IMR-90 (cell line): ENCODE measurements around the gene GPHB5. TPM values are rescaled to one million over a fixed set of nuclear protein-coding genes. Genes with fewer than 3 reads are reported as not detected.

ENCODE experiments used
- ATAC-seq: fragments of 200-7000 bp; cut with Tn5 transposase; 2 replicates; pipeline ENCODE4 v1.9.1; 2020; ENCODE audit warnings: low read depth, mild to moderate bottlenecking, moderate library complexity
- BruUV-seq: library from RNA; stranded (reverse); fragments of 400-500 nt; replicated peaks from 2 replicates; lab custom pipeline; 2021; lab: Mats Ljungman, UMichigan
- CTCF ChIA-PET: fragments of 300-600 bp; formaldehyde crosslinking; extraction: SDS; loops from one replicate; lab custom pipeline; 2021; ENCODE audit warnings: antibody characterized with exemption; lab: Yijun Ruan, JAX
- POLR2A ChIA-PET: fragments of 300-600 bp; sonication (Branson Sonifier 250); formaldehyde crosslinking; loops from one replicate; lab custom pipeline; 2022; ENCODE audit warnings: antibody characterized with exemption; ENCODE audit not compliant: unreplicated experiment; lab: Charles Lee
- DNase-seq: peaks from one replicate; pipeline ENCODE4 v3.0.0; 2013
- H2AFZ ChIP-seq: replicated peaks from 2 replicates; pipeline ENCODE3; 2013; ENCODE audit warnings: low read length, mild to moderate bottlenecking; ENCODE audit not compliant: poor library complexity
- H2AK5ac ChIP-seq: 2 replicates; pipeline ENCODE4 v1.6.1; 2013; ENCODE audit warnings: low read depth, low read length, inconsistent platforms
- H2AK9ac ChIP-seq: replicated peaks from 2 replicates; pipeline ENCODE3; 2013; ENCODE audit warnings: mild to moderate bottlenecking, low read depth, low read length, moderate library complexity; ENCODE audit not compliant: poor library complexity
- H2BK120ac ChIP-seq: 2 replicates; pipeline ENCODE4 v1.6.1; 2013; ENCODE audit warnings: low read depth, low read length, inconsistent platforms
- H2BK15ac ChIP-seq: 3 replicates; pipeline ENCODE4 v1.6.1; 2013; ENCODE audit warnings: low read depth, low read length, inconsistent platforms
- H2BK20ac ChIP-seq: 2 replicates; pipeline ENCODE4 v1.6.1; 2013; ENCODE audit warnings: low read depth, mild to moderate bottlenecking, inconsistent platforms, low read length, moderate library complexity
- H2BK5ac ChIP-seq: 2 replicates; pipeline ENCODE4 v1.6.1; 2013; ENCODE audit warnings: mild to moderate bottlenecking, low read depth, low read length, inconsistent platforms; ENCODE audit not compliant: poor library complexity, severe bottlenecking
- H3K14ac ChIP-seq: replicated peaks from 2 replicates; pipeline ENCODE4 v1.6.1; 2013; ENCODE audit warnings: low read depth, low read length, inconsistent platforms
- H3K18ac ChIP-seq: 2 replicates; pipeline ENCODE4 v1.6.1; 2013; ENCODE audit warnings: low read depth, low read length, control low read depth
- H3K23ac ChIP-seq: 2 replicates; pipeline ENCODE4 v1.6.1; 2013; ENCODE audit warnings: low read depth, low read length, inconsistent platforms
- H3K27ac ChIP-seq: 2 replicates; pipeline ENCODE4 v1.5.1; 2013; ENCODE audit warnings: mild to moderate bottlenecking, control low read depth, low read length; ENCODE audit not compliant: insufficient read depth
- H3K27me3 ChIP-seq: 2 replicates; pipeline ENCODE4 v1.6.1; 2013; ENCODE audit warnings: low read length; ENCODE audit not compliant: control insufficient read depth, insufficient read depth
- H3K36me3 ChIP-seq: 2 replicates; pipeline ENCODE4 v1.6.1; 2013; ENCODE audit warnings: low read length, mixed read lengths; ENCODE audit not compliant: control insufficient read depth, insufficient read depth
- H3K4ac ChIP-seq: 2 replicates; pipeline ENCODE4 v1.6.1; 2013; ENCODE audit warnings: low read depth, low read length, inconsistent platforms
- H3K4me1 ChIP-seq: 2 replicates; pipeline ENCODE4 v1.6.1; 2013; ENCODE audit warnings: low read length, mixed read lengths; ENCODE audit not compliant: control insufficient read depth, insufficient read depth
- H3K4me2 ChIP-seq: 2 replicates; pipeline ENCODE4 v1.6.1; 2013; ENCODE audit warnings: low read depth, mild to moderate bottlenecking, control low read depth, low read length, moderate library complexity
- H3K4me3 ChIP-seq: 2 replicates; pipeline ENCODE4 v1.5.1; 2013; ENCODE audit warnings: low read depth, mild to moderate bottlenecking, control low read depth, low read length, moderate library complexity; ENCODE audit not compliant: insufficient read depth
- H3K56ac ChIP-seq: 2 replicates; pipeline ENCODE4 v1.6.1; 2013; ENCODE audit warnings: low read length, inconsistent platforms; ENCODE audit not compliant: insufficient read depth; ENCODE audit errors: extremely low read depth
- H3K79me1 ChIP-seq, 2 experiments: 2 replicates each; pipeline ENCODE4 v1.6.1; 2013; ENCODE audit warnings: low read length in 2 of 2, inconsistent platforms in 1 of 2, low read depth in 1 of 2
- H3K9ac ChIP-seq: 2 replicates; pipeline ENCODE4 v1.6.1; 2013; ENCODE audit warnings: low read depth, low read length, control low read depth
- H3K9me1 ChIP-seq: 2 replicates; pipeline ENCODE4 v1.6.1; 2013; ENCODE audit warnings: low read length, inconsistent platforms; ENCODE audit not compliant: insufficient read depth
- H3K9me3 ChIP-seq: 2 replicates; pipeline ENCODE4 v1.6.1; 2013; ENCODE audit warnings: low read length; ENCODE audit not compliant: control insufficient read depth, insufficient read depth
- H4K20me1 ChIP-seq: 2 replicates; pipeline ENCODE4 v1.6.1; 2013; ENCODE audit warnings: low read length, inconsistent platforms; ENCODE audit not compliant: insufficient read depth
- H4K5ac ChIP-seq: 2 replicates; pipeline ENCODE4 v1.6.1; 2013; ENCODE audit warnings: mild to moderate bottlenecking, low read depth, low read length, control low read depth
- H4K8ac ChIP-seq, 2 experiments: 2 replicates each; pipeline ENCODE4 v1.6.1; 2013; ENCODE audit warnings: low read depth in 2 of 2, low read length in 2 of 2, control low read depth in 1 of 2, inconsistent platforms in 1 of 2
- H4K91ac ChIP-seq: 2 replicates; pipeline ENCODE4 v1.6.1; 2013; ENCODE audit warnings: low read depth, low read length, inconsistent platforms; ENCODE audit not compliant: insufficient read depth
- BHLHE40 ChIP-seq: fragments of 150-350 bp; IDR thresholded peaks from 2 replicates; pipeline ENCODE4 v1.6.1; 2016; ENCODE audit warnings: mild to moderate bottlenecking, low read depth, low read length
- CEBPB ChIP-seq: IDR thresholded peaks from 2 replicates; pipeline ENCODE4 v1.6.1; 2012; ENCODE audit warnings: low read depth, low read length, improper control_type of control experiment
- CHD1 ChIP-seq: IDR thresholded peaks from 2 replicates; pipeline ENCODE4 v1.6.1; 2012; ENCODE audit warnings: low read depth, low read length, improper control_type of control experiment
- CTCF ChIP-seq: conservative IDR thresholded peaks from 2 replicates; pipeline ENCODE4 v1.5.1; 2012; ENCODE audit warnings: mild to moderate bottlenecking, low read depth, low read length, improper control_type of control experiment
- FOS ChIP-seq: fragments of 150-350 bp; IDR thresholded peaks from 2 replicates; pipeline ENCODE4 v1.6.1; 2016; ENCODE audit warnings: low read depth, low read length
- MAFK ChIP-seq: IDR thresholded peaks from 2 replicates; pipeline ENCODE4 v1.6.1; 2012; ENCODE audit warnings: low read depth, low read length, improper control_type of control experiment
- MAZ ChIP-seq: IDR thresholded peaks from 2 replicates; pipeline ENCODE4 v1.6.1; 2012; ENCODE audit warnings: low read depth, mild to moderate bottlenecking, low read length, improper control_type of control experiment, moderate library complexity, borderline replicate concordance
- MXI1 ChIP-seq: IDR thresholded peaks from 2 replicates; pipeline ENCODE4 v1.6.1; 2012; ENCODE audit warnings: low read depth, mild to moderate bottlenecking, low read length, moderate library complexity, borderline replicate concordance
- NFE2L2 ChIP-seq: fragments of 150-350 bp; IDR thresholded peaks from 2 replicates; pipeline ENCODE4 v1.6.1; 2016; ENCODE audit warnings: low read depth, mild to moderate bottlenecking, low read length
- POLR2A ChIP-seq: IDR thresholded peaks from 2 replicates; pipeline ENCODE4 v1.6.1; 2012; ENCODE audit warnings: mild to moderate bottlenecking, low read depth, low read length
- RFX5 ChIP-seq: IDR thresholded peaks from 2 replicates; pipeline ENCODE4 v1.8.0; 2012; ENCODE audit warnings: low read depth, mild to moderate bottlenecking, low read length, moderate library complexity
- SMC3 ChIP-seq: fragments of 150-350 bp; IDR thresholded peaks from 2 replicates; pipeline ENCODE4 v1.6.1; 2016; ENCODE audit warnings: low read depth, mild to moderate bottlenecking, antibody characterized with exemption, low read length, moderate library complexity
- USF2 ChIP-seq: fragments of 150-350 bp; IDR thresholded peaks from 2 replicates; pipeline ENCODE4 v1.6.1; 2017; ENCODE audit warnings: mild to moderate bottlenecking, antibody characterized with exemption, low read length, low read depth
- WGBS, 2 experiments: methylation state at CpG; one replicate each; pipeline versions ENCODE4 v1.1.5 to v1.1.7; 2013; ENCODE audit warnings: missing lambda C conversion rate in 2 of 2; ENCODE audit not compliant: insufficient read length in 1 of 2; ENCODE audit errors: extremely low coverage in 2 of 2; 5-methylcytosine and 5-hydroxymethylcytosine counted together
- dilution Hi-C: fragments of 300-500 bp; cut with HindIII; formaldehyde crosslinking; loops from one replicate; pipeline ENCODE4 v1.14.3; 2018; ENCODE audit warnings: low sequenced_read_pairs; ENCODE audit not compliant: unreplicated experiment
- in situ Hi-C: fragments of 300-500 bp; cut with MboI; formaldehyde crosslinking; loops from 3 replicates; pipeline ENCODE4 v1.14.3; 2019; ENCODE audit warnings: low sequenced_read_pairs, inconsistent platforms, mixed read lengths
- intact Hi-C: fragments of 100-400 bp; cut with micrococcal nuclease; formaldehyde crosslinking; loops from 2 replicates; pipeline ENCODE4 v1.10.0; 2022
- polyA plus RNA-seq, 3 experiments: library from polyadenylated mRNA; depleted of rRNA; stranded (reverse); fragments of >200 nt; gene quantifications; 2 replicates each; pipeline ENCODE4 v1.2.3, GENCODE V29; 2012; ENCODE audit warnings: low replicate concordance in 1 of 3
- total RNA-seq: library from RNA; depleted of rRNA; stranded (reverse); fragments of >200 nt; gene quantifications from 2 replicates; pipeline ENCODE4 v1.2.3, GENCODE V29; 2012

GPHB5 gene
- total and polyA plus RNA-seq, 2 of the 4 experiments (the other 2 are of a cell fraction): not detected

- no peak overlapping the region for H2BK20ac ChIP-seq
- no peak overlapping the region for H3K18ac ChIP-seq
- H3K4me1 ChIP-seq: no peaks in the 10 kb centered on the region
- in situ Hi-C loops: no loop called here
- no peak overlapping the region for H2BK120ac ChIP-seq
- H4K8ac ChIP-seq: no peak overlapping the region
- no peak overlapping the region for H2BK5ac ChIP-seq
- H3K23ac ChIP-seq: no peak overlapping the region
- no peak overlapping the region for H2AK5ac ChIP-seq
- DNase-seq (no peak), ATAC-seq (no peak)
- no peak overlapping the region for H4K5ac ChIP-seq
- H3K27me3 ChIP-seq: no peaks in the 10 kb centered on the region
- H3K4me2 ChIP-seq: no peak overlapping the region
- no peak overlapping the region for H3K56ac ChIP-seq
- ChIA-PET CTCF (no interaction called here), POLR2A (no interaction called here)
- no peak for TF ChIP-seq MXI1
- no peak for TF ChIP-seq CHD1
- no peak for TF ChIP-seq NFE2L2
- TF ChIP-seq FOS: no peak
- no peak for TF ChIP-seq USF2
- TF ChIP-seq SMC3: no peak
- no peak for TF ChIP-seq MAFK
- TF ChIP-seq RFX5: no peak
- TF ChIP-seq CTCF: no peak
- no peak for TF ChIP-seq MAZ
- TF ChIP-seq BHLHE40: no peak
- no peak for TF ChIP-seq POLR2A
- no peak for TF ChIP-seq CEBPB
- H4K91ac ChIP-seq: no peak overlapping the region
- no peaks in the 10 kb centered on the region for H3K79me1 ChIP-seq
- H2AK9ac ChIP-seq: no peak overlapping the region
- no peaks in the 10 kb centered on the region for H3K9me1 ChIP-seq
- dilution Hi-C loops: no loop called here
- intact Hi-C loops: no loop called here
- peaks cover 3% of the 10 kb centered on the region; the same call in 1 of the 2 replicates for H3K36me3 ChIP-seq
- H3K9ac ChIP-seq: no peak overlapping the region
- H3K27ac ChIP-seq: no peak overlapping the region
- H3K14ac ChIP-seq: no peak overlapping the region
- no peak overlapping the region for H2AFZ ChIP-seq
- H2BK15ac ChIP-seq: no peak overlapping the region
- no peak overlapping the region for H3K4me3 ChIP-seq
- no peak overlapping the region for H3K4ac ChIP-seq
- no TSS peak for BruUV-seq
- H3K9me3 ChIP-seq: no peaks in the 10 kb centered on the region
- H4K20me1 ChIP-seq: no peaks in the 10 kb centered on the region
- no CpG with 5 or more reads among the region's 2 CpGs for WGBS, 2 experiments
Measured at GRCh38 chr14:63286071-63286470, 32.7 kb downstream of the GPHB5 start.
